ENCODE measurements around the gene NSF.

DNA sequence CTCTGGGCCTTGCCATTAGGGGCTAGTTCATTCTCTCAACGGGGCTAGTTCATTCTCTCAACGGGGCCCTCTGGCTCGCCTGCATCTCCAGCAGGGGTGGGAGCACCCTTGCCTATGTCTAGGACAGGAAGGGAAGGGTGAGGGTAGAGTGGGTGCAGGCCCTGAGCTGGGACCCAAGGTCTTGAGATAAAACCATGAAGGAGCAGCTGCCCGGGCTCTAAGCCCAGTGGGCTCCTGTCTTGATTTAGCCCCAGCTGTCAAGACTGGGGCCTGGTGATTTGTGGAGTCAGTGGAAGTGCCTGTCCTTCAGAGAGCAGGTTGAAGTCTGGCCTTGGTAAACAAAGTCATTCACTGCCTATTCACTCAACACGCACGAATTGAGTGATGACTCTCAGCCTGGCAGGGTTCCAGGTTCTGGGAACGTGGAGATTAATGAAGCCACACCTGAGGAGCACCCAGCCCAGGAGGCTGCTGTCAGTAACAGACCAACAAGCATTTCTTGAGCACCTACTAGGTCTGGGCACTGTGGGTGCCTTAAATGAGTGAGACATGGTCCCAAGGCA is 192.6 kb downstream of the NSF start:
- TF ChIP-seq, protein P1, sequence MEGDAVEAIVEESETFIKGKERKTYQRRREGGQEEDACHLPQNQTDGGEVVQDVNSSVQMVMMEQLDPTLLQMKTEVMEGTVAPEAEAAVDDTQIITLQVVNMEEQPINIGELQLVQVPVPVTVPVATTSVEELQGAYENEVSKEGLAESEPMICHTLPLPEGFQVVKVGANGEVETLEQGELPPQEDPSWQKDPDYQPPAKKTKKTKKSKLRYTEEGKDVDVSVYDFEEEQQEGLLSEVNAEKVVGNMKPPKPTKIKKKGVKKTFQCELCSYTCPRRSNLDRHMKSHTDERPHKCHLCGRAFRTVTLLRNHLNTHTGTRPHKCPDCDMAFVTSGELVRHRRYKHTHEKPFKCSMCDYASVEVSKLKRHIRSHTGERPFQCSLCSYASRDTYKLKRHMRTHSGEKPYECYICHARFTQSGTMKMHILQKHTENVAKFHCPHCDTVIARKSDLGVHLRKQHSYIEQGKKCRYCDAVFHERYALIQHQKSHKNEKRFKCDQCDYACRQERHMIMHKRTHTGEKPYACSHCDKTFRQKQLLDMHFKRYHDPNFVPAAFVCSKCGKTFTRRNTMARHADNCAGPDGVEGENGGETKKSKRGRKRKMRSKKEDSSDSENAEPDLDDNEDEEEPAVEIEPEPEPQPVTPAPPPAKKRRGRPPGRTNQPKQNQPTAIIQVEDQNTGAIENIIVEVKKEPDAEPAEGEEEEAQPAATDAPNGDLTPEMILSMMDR (IDR thresholded peaks at IDR 0.05) = no peak
- TF ChIP-seq POLR2A (IDR thresholded peaks at IDR 0.05) = no peak
